NCI-H187 treated with DMSO at 0.1 percent for 48 hours (cell line): ENCODE results near the gene ABHD17A.

Experiments used
- DNase-seq: peaks from one replicate; lab custom pipeline; 2025; lab: John Stamatoyannopoulos, UW

ABHD17A gene

GRCh38 chr19:1839658-1840540 is 45.4 kb downstream of the ABHD17A start:
- DNase-seq, result no peak

- no peak for DNase-seq
These were observed 47.6 kb downstream of the ABHD17A start for GRCh38 chr19:1837625-1838105.

GRCh38 chr19:1837222-1837565 is 48.1 kb downstream of the ABHD17A start:
- DNase-seq, result no peak

GRCh38 chr19:1836458-1837221 is 48.7 kb downstream of the ABHD17A start:
- no peak for DNase-seq

GRCh38 chr19:1833540-1833939 is 51.8 kb downstream of the ABHD17A start:
- DNase-seq, result no peak

GRCh38 chr19:1832046-1832663 is 53.1 kb downstream of the ABHD17A start:
- no peak for DNase-seq

GRCh38 chr19:1830978-1831377 is 54.3 kb downstream of the ABHD17A start:
- no peak for DNase-seq

GRCh38 chr19:1830568-1830967 is 54.7 kb downstream of the ABHD17A start:
- no peak for DNase-seq

- no peak for DNase-seq
These were observed 55.3 kb downstream of the ABHD17A start for GRCh38 chr19:1829958-1830357.

GRCh38 chr19:1828279-1829238 is 56.7 kb downstream of the ABHD17A start:
- no peak for DNase-seq

- DNase-seq, result no peak
These were observed 57.6 kb downstream of the ABHD17A start for GRCh38 chr19:1827566-1828278.
